K562 (cell line): ENCODE data around the gene ABCC5. TPM values are rescaled to one million over a fixed set of nuclear protein-coding genes. Genes with fewer than 3 reads are reported as not detected.
A peak's percentile ranks its signal among the peaks of the same experiment; 100 is the strongest.

Source experiments
- C11orf30 ChIP-seq: fragments of 450-650 bp; IDR thresholded peaks from 2 replicates; pipeline ENCODE4 v1.6.1; 2016; ENCODE audit warnings: low read depth, mild to moderate bottlenecking
- CREBBP ChIP-seq: IDR thresholded peaks from one replicate; pipeline ENCODE4 v1.6.1; 2012; ENCODE audit warnings: low read depth, mild to moderate bottlenecking, control low read depth, inconsistent platforms, low read length
- ESRRA ChIP-seq: fragments of 450-650 bp; IDR thresholded peaks from 2 replicates; pipeline ENCODE4 v1.6.1; 2014; ENCODE audit warnings: low read depth, mild to moderate bottlenecking, moderate library complexity, borderline replicate concordance
- GTF2E2 ChIP-seq: fragments of 200-800 bp; sonication (Bioruptor generic); IDR thresholded peaks from 2 replicates; pipeline ENCODE4 v1.6.1; 2016; ENCODE audit warnings: missing genetic modification characterization, missing compliant biosample characterization
- JUN ChIP-seq, 2 experiments: sonication (generic) in 1 of 2; formaldehyde crosslinking in 1 of 2; IDR thresholded peaks; 2 replicates each; pipeline versions ENCODE4 v1.6.1 to v1.8.0; 2012 to 2022; ENCODE audit warnings: borderline replicate concordance in 2 of 2, mild to moderate bottlenecking in 2 of 2, improper control_type of control experiment in 1 of 2, low read depth in 1 of 2, low read length in 1 of 2, missing genetic modification reagents in 1 of 2
- RBM17 ChIP-seq: fragments of 200-400 bp; formaldehyde crosslinking; IDR thresholded peaks from 2 replicates; pipeline ENCODE4 v1.6.1; 2017; ENCODE audit warnings: low read depth, mild to moderate bottlenecking, low read length, borderline replicate concordance
- SREBF1 ChIP-seq: fragments of 150-350 bp; IDR thresholded peaks from 2 replicates; pipeline ENCODE4 v1.6.1; 2014; ENCODE audit warnings: antibody characterized with exemption, low read depth, low read length, borderline replicate concordance
- SRSF1 ChIP-seq: fragments of 200-400 bp; formaldehyde crosslinking; IDR thresholded peaks from 2 replicates; pipeline ENCODE4 v1.6.1; 2017; ENCODE audit warnings: mild to moderate bottlenecking, low read depth, low read length, moderate library complexity
- TBP ChIP-seq: optimal IDR thresholded peaks from 2 replicates; pipeline ENCODE3; 2011; ENCODE audit warnings: low read depth, low read length, improper control_type of control experiment
- ZNF324 ChIP-seq: fragments of 250-450 bp; sonication (Bioruptor Pico); IDR thresholded peaks from 2 replicates; pipeline ENCODE4 v1.4.0; 2020; ENCODE audit warnings: mild to moderate bottlenecking
- ZNF445 ChIP-seq: fragments of 250-450 bp; sonication (Bioruptor Pico); IDR thresholded peaks from 2 replicates; pipeline ENCODE4 v1.4.0; 2020; ENCODE audit warnings: low read depth, mild to moderate bottlenecking, moderate library complexity
- ZNF696 ChIP-seq: fragments of 250-450 bp; sonication (Bioruptor Pico); conservative IDR thresholded peaks from 2 replicates; pipeline ENCODE4 v1.4.0; 2020; ENCODE audit warnings: mild to moderate bottlenecking, moderate library complexity
- polyA plus RNA-seq, 8 experiments: library from polyadenylated mRNA; depleted of rRNA in 4 of 8; stranded (reverse) in 5 of 8; unstranded in 3 of 8; fragments of >200 nt; fragmentation: Nextera tagmentation in 2 of 8; fragmentation: Illumina TruSeq in 1 of 8; extraction: Ambion mirVana in 2 of 8; extraction: Trizol in 1 of 8; gene quantifications; 2 replicates each; pipeline versions ENCODE4 v1.2.1 to v1.2.3, GENCODE V29; 2011 to 2014; ENCODE audit warnings: inconsistent platforms in 1 of 8, missing spikeins in 1 of 8
- total RNA-seq, 7 experiments: library from RNA; depleted of rRNA in 6 of 7; stranded (reverse); fragments of >200 nt in 6 of 7; fragmentation: Illumina TruSeq in 2 of 7; extraction: Trizol in 2 of 7; gene quantifications; 2 replicates each; pipeline versions ENCODE4 v1.2.1 to v1.2.3, GENCODE V29; 2011 to 2021; ENCODE audit warnings: low replicate concordance in 1 of 7
- TF ChIP-seq, protein P1 (sequence below): IDR thresholded peaks from 3 replicates; pipeline ENCODE4 v1.6.1; 2011; ENCODE audit warnings: borderline replicate concordance, mild to moderate bottlenecking; ENCODE audit not compliant: insufficient read length, insufficient read depth
- TF ChIP-seq, protein P2 (sequence below): fragments of 250-450 bp; sonication (Bioruptor Pico); IDR thresholded peaks from 2 replicates; pipeline ENCODE4 v1.4.0; 2020; ENCODE audit warnings: mild to moderate bottlenecking, moderate library complexity, borderline replicate concordance
- TF ChIP-seq, protein P3 (sequence below): fragments of 450-650 bp; formaldehyde crosslinking; IDR thresholded peaks from 2 replicates; pipeline ENCODE4 v1.4.0; 2022; ENCODE audit warnings: missing genetic modification characterization
- TF ChIP-seq, protein P4 (sequence below): sonication (generic); formaldehyde crosslinking; IDR thresholded peaks from 2 replicates; pipeline ENCODE4 v1.8.0; 2022; ENCODE audit warnings: mild to moderate bottlenecking, missing genetic modification reagents, borderline replicate concordance
- TF ChIP-seq, protein P5 (sequence below): fragments of 200-800 bp; sonication (Bioruptor generic); IDR thresholded peaks from 2 replicates; pipeline ENCODE4 v1.6.1; 2017; ENCODE audit warnings: missing genetic modification characterization, missing compliant biosample characterization

The ABCC5 gene
- total and polyA plus RNA-seq, 9 of the 15 experiments (the other 6 are each of a cell fraction or from before 2014, with no cell fraction given), result 22.0 to 53.0 (median 41.9) TPM

DNA sequence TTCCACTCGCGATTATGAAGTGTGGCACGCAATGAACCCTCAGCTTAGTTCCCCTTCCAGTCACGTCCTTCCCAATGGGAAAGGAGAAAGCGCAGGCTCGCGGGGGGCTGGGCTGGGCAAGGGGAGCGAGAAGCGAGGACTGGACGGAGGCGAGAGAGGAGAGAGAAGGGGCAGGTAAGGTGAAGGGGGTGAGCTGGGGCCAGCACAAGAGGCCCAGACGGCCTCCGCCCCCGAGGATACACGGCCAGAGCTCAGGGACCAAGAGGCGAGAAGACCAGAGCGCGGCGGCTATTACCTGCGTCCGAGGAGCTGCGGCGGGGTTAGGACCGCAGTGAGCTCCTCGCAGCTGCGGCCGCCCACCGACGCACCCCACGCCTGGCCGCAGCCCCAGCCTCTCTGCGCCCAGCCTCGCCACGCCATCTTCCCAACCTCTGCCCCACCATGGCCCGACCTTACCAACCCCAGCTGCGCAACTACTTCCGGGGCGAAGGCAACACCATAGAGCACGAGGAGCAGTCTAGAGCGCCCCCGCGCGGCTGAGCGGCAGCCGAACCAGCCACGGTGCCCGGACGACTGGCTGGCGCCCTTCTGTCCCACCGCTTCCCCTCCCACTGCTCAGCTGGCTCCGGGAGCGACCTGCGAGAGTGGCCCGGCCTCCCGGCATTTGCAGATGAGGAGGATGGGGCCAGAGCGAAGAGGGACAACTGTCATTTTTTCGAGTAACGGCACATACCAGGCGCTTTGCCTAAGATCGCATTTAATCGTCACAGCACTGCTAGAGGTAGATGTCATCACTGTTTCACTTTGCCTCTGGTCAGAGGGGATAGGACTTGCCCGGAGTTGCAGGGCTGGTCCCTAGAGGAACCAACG lies 133.0 kb downstream of the ABCC5 start, which contains the start of gene PARL (continued):
- TF ChIP-seq, protein P1, sequence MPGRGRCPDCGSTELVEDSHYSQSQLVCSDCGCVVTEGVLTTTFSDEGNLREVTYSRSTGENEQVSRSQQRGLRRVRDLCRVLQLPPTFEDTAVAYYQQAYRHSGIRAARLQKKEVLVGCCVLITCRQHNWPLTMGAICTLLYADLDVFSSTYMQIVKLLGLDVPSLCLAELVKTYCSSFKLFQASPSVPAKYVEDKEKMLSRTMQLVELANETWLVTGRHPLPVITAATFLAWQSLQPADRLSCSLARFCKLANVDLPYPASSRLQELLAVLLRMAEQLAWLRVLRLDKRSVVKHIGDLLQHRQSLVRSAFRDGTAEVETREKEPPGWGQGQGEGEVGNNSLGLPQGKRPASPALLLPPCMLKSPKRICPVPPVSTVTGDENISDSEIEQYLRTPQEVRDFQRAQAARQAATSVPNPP, result no peak
- TF ChIP-seq, protein P2, sequence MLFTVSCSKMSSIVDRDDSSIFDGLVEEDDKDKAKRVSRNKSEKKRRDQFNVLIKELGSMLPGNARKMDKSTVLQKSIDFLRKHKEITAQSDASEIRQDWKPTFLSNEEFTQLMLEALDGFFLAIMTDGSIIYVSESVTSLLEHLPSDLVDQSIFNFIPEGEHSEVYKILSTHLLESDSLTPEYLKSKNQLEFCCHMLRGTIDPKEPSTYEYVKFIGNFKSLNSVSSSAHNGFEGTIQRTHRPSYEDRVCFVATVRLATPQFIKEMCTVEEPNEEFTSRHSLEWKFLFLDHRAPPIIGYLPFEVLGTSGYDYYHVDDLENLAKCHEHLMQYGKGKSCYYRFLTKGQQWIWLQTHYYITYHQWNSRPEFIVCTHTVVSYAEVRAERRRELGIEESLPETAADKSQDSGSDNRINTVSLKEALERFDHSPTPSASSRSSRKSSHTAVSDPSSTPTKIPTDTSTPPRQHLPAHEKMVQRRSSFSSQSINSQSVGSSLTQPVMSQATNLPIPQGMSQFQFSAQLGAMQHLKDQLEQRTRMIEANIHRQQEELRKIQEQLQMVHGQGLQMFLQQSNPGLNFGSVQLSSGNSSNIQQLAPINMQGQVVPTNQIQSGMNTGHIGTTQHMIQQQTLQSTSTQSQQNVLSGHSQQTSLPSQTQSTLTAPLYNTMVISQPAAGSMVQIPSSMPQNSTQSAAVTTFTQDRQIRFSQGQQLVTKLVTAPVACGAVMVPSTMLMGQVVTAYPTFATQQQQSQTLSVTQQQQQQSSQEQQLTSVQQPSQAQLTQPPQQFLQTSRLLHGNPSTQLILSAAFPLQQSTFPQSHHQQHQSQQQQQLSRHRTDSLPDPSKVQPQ (CRISPR knock-in tag), result no peak
- TF ChIP-seq SREBF1 (no peak; the same call in 1 of the 2 replicates), ZNF696 (CRISPR knock-in tag) (no peak), ZNF445 (CRISPR knock-in tag) (no peak), GTF2E2 (tag) (no peak), TBP (peak; percentile 84), ESRRA (peak; percentile 95), SRSF1 (no peak), ZNF324 (CRISPR knock-in tag) (no peak), C11orf30 (peak; percentile 94), RBM17 (no peak), CREBBP (no peak), JUN (IDR thresholded peaks at IDR 0.05; ENCODE audit: borderline replicate concordance, low read depth, low read length) (peak; percentile 67; the same call in 1 of the 2 replicates), JUN (CRISPR knock-in tag; IDR thresholded peaks at IDR 0.05; ENCODE audit: borderline replicate concordance) (no peak)
- TF ChIP-seq, protein P3, sequence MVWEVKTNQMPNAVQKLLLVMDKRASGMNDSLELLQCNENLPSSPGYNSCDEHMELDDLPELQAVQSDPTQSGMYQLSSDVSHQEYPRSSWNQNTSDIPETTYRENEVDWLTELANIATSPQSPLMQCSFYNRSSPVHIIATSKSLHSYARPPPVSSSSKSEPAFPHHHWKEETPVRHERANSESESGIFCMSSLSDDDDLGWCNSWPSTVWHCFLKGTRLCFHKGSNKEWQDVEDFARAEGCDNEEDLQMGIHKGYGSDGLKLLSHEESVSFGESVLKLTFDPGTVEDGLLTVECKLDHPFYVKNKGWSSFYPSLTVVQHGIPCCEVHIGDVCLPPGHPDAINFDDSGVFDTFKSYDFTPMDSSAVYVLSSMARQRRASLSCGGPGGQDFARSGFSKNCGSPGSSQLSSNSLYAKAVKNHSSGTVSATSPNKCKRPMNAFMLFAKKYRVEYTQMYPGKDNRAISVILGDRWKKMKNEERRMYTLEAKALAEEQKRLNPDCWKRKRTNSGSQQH (CRISPR knock-in tag), result peak; percentile 51; the same call in 1 of the 2 replicates
- TF ChIP-seq, protein P4, sequence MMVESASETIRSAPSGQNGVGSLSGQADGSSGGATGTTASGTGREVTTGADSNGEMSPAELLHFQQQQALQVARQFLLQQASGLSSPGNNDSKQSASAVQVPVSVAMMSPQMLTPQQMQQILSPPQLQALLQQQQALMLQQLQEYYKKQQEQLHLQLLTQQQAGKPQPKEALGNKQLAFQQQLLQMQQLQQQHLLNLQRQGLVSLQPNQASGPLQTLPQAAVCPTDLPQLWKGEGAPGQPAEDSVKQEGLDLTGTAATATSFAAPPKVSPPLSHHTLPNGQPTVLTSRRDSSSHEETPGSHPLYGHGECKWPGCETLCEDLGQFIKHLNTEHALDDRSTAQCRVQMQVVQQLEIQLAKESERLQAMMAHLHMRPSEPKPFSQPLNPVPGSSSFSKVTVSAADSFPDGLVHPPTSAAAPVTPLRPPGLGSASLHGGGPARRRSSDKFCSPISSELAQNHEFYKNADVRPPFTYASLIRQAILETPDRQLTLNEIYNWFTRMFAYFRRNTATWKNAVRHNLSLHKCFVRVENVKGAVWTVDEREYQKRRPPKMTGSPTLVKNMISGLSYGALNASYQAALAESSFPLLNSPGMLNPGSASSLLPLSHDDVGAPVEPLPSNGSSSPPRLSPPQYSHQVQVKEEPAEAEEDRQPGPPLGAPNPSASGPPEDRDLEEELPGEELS (CRISPR knock-in tag), result no peak
- TF ChIP-seq, protein P5, sequence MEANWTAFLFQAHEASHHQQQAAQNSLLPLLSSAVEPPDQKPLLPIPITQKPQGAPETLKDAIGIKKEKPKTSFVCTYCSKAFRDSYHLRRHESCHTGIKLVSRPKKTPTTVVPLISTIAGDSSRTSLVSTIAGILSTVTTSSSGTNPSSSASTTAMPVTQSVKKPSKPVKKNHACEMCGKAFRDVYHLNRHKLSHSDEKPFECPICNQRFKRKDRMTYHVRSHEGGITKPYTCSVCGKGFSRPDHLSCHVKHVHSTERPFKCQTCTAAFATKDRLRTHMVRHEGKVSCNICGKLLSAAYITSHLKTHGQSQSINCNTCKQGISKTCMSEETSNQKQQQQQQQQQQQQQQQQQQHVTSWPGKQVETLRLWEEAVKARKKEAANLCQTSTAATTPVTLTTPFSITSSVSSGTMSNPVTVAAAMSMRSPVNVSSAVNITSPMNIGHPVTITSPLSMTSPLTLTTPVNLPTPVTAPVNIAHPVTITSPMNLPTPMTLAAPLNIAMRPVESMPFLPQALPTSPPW, result peak; percentile 79
